ENCODE results near the gene GRK5.

DNA sequence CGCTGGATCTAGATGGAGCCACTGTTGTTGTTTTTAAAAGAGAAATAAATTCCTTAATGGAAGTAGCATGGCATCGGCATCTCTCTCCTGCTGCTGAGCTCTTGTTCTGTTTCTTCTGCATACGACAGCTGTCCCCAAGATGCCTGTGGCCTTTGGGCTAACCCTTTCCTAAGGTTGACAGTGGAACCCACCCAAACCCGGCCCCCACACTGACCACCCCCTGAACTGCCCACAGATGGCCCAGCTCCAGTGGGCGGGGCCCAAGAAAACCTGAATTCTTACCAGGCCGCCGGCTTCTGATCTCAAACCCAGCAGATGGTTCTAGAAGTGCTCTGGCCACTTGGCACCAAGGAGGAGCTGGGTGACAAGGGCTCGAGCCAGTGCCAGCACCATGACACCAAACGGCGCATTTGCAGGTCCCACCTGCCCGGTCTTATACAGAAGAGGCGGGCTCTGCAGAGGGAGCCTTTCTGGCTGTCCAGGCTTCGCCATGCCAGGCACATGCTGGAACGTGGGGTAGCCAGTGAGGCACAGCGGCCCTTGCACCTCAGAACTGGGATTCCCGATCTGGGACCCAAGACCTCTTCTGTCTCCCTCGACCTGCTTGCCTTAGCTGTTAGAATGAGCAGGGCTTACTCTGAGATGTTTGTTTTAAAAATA is 252.4 kb downstream of the GRK5 start:
- TF ChIP-seq, protein P1, sequence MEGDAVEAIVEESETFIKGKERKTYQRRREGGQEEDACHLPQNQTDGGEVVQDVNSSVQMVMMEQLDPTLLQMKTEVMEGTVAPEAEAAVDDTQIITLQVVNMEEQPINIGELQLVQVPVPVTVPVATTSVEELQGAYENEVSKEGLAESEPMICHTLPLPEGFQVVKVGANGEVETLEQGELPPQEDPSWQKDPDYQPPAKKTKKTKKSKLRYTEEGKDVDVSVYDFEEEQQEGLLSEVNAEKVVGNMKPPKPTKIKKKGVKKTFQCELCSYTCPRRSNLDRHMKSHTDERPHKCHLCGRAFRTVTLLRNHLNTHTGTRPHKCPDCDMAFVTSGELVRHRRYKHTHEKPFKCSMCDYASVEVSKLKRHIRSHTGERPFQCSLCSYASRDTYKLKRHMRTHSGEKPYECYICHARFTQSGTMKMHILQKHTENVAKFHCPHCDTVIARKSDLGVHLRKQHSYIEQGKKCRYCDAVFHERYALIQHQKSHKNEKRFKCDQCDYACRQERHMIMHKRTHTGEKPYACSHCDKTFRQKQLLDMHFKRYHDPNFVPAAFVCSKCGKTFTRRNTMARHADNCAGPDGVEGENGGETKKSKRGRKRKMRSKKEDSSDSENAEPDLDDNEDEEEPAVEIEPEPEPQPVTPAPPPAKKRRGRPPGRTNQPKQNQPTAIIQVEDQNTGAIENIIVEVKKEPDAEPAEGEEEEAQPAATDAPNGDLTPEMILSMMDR (conservative IDR thresholded peaks at IDR 0.05; ENCODE audit: low read depth, low read length): no peak
- no peak for TF ChIP-seq EZH2 (IDR thresholded peaks at IDR 0.05; ENCODE audit: borderline replicate concordance, low read depth, low read length, poor library complexity, severe bottlenecking)
